Stomach (tissue), 9 donors: ENCODE data around the gene CCDC91. TPM values are rescaled to one million over a fixed set of nuclear protein-coding genes. Genes with fewer than 3 reads are reported as not detected.

Experiments used
- DNase-seq, 2 donors: peaks; one replicate each; pipeline versions ENCODE4 v3.0.0 to v3.0.0-alpha.2; 2013 to 2019
- H3K27ac ChIP-seq, 5 donors: fragments of 200-600 bp in 4 of 5; sonication (generic) in 4 of 5; one replicate each; pipeline ENCODE4 v1.5.1; 2013 to 2019; ENCODE audit warnings: mild to moderate bottlenecking in 1 of 5, moderate library complexity in 1 of 5
- H3K27me3 ChIP-seq, 3 donors: fragments of 200-600 bp; sonication (generic); one replicate each; pipeline ENCODE4 v1.5.1; 2017 to 2019; ENCODE audit warnings: mixed run types in 1 of 3
- H3K36me3 ChIP-seq, 4 donors: fragments of 200-600 bp; sonication (generic); 1 replicate in 3 of 4; 2 replicates in 1 of 4; pipeline ENCODE4 v1.5.1; 2016 to 2019
- H3K4me1 ChIP-seq, 4 donors: fragments of 200-600 bp; sonication (generic); one replicate each; pipeline ENCODE4 v1.5.1; 2016 to 2019
- H3K4me3 ChIP-seq, 4 donors: fragments of 200-600 bp; sonication (generic) in 3 of 4; one replicate each; pipeline ENCODE4 v1.5.1; 2016 to 2019; ENCODE audit warnings: mild to moderate bottlenecking in 1 of 4
- H3K9me3 ChIP-seq, 4 donors: fragments of 200-600 bp; sonication (generic); one replicate each; pipeline ENCODE4 v1.5.1; 2016 to 2019
- EP300 ChIP-seq: sonication (generic); formaldehyde crosslinking; IDR thresholded peaks from one replicate; pipeline ENCODE4 v1.6.1; 2017; ENCODE audit warnings: antibody characterized with exemption
- POLR2A ChIP-seq, 4 donors: fragments of 450-650 bp; IDR thresholded peaks; one replicate each; pipeline ENCODE4 v1.6.1; 2016; ENCODE audit warnings: antibody characterized with exemption in 4 of 4, control low read depth in 2 of 4, mild to moderate bottlenecking in 1 of 4, moderate library complexity in 1 of 4
- POLR2AphosphoS5 ChIP-seq, 3 donors: sonication (generic); formaldehyde crosslinking; IDR thresholded peaks; one replicate each; pipeline ENCODE4 v1.6.1; 2016; ENCODE audit warnings: antibody characterized with exemption in 3 of 3
- WGBS, 5 donors: extraction: QIAGEN DNeasy Blood & Tissue Kit in 3 of 5; methylation state at CpG; one replicate each; pipeline versions ENCODE4 v1.1.5 to v1.1.7; 2013 to 2018; 5-methylcytosine and 5-hydroxymethylcytosine counted together
- intact Hi-C: fragments of 100-400 bp; cut with DNase I; formaldehyde crosslinking; loops from one replicate; pipeline ENCODE4 v1.15.1; 2023; ENCODE audit warnings: low total_unique reads
- polyA plus RNA-seq, 3 donors: library from polyadenylated mRNA; stranded (reverse); fragments of 200-250 nt; gene quantifications; one replicate each; pipeline ENCODE4 v1.2.3, GENCODE V29; 2013
- total RNA-seq, 5 donors: library from RNA; depleted of rRNA; stranded (reverse); fragments of >200 nt; gene quantifications; one replicate each; pipeline versions ENCODE4 v1.1.0 to v1.2.3, GENCODE V29; 2014 to 2016
- TF ChIP-seq, protein P1 (sequence below), 7 experiments: fragments of 450-650 bp in 4 of 7; fragments of 200-600 bp in 3 of 7; sonication (generic) in 3 of 7; IDR thresholded peaks; one replicate each; pipeline ENCODE4 v1.5.1; 2016 to 2019; ENCODE audit warnings: antibody characterized with exemption in 7 of 7, control low read depth in 2 of 7, mild to moderate bottlenecking in 1 of 7
- donor health status: healthy with polysubstance abuse.
- donor health status: Bipolar disorder and iron deficiency.
- donor health status: healthy.

Gene CCDC91
- total and polyA plus RNA-seq, 8 donors = 9.9 to 69.6 (median 34.4) TPM

GRCh38 chr12:28269851-28270250 lies 79.6 kb downstream of the CCDC91 start:
- Histone ChIP-seq H3K27ac (no peak overlapping the region), H3K27me3 (no peaks in the 10 kb centered on the region), H3K9me3 (peaks cover 3 to 12% (median 8%) of the 10 kb centered on the region in 4 donors), H3K4me3 (no peak overlapping the region), H3K4me1 (peaks cover 0 to 13% (median 5%) of the 10 kb centered on the region in 4 donors), H3K36me3 (peaks cover 0 to 10% (median 8%) of the 10 kb centered on the region in 4 donors)
- WGBS, 5 donors = 92 to 97% (median 96%) methylated on average over 1 of the region's 1 CpG
- intact Hi-C loops = no loop called here
- TF ChIP-seq EP300 = no peak
- TF ChIP-seq, protein P1, sequence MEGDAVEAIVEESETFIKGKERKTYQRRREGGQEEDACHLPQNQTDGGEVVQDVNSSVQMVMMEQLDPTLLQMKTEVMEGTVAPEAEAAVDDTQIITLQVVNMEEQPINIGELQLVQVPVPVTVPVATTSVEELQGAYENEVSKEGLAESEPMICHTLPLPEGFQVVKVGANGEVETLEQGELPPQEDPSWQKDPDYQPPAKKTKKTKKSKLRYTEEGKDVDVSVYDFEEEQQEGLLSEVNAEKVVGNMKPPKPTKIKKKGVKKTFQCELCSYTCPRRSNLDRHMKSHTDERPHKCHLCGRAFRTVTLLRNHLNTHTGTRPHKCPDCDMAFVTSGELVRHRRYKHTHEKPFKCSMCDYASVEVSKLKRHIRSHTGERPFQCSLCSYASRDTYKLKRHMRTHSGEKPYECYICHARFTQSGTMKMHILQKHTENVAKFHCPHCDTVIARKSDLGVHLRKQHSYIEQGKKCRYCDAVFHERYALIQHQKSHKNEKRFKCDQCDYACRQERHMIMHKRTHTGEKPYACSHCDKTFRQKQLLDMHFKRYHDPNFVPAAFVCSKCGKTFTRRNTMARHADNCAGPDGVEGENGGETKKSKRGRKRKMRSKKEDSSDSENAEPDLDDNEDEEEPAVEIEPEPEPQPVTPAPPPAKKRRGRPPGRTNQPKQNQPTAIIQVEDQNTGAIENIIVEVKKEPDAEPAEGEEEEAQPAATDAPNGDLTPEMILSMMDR (IDR thresholded peaks at IDR 0.05) = no peak
- no peak for TF ChIP-seq POLR2AphosphoS5 (IDR thresholded peaks at IDR 0.05)
- TF ChIP-seq POLR2A (IDR thresholded peaks at IDR 0.05) = no peak
- DNase-seq = no peak

GRCh38 chr12:28278499-28278898 lies 88.2 kb downstream of the CCDC91 start:
- TF ChIP-seq EP300 (no peak), POLR2A (IDR thresholded peaks at IDR 0.05) (no peak), POLR2AphosphoS5 (IDR thresholded peaks at IDR 0.05) (no peak)
- TF ChIP-seq, protein P1 (IDR thresholded peaks at IDR 0.05) = no peak
- H3K4me1 ChIP-seq = peaks cover 0 to 7% (median 0%) of the 10 kb centered on the region in 4 donors
- no peak for DNase-seq
- intact Hi-C loops = no loop called here
- H3K9me3 ChIP-seq = peaks cover 0 to 9% (median 3%) of the 10 kb centered on the region in 4 donors
- no peak overlapping the region for H3K27ac ChIP-seq
- no peak overlapping the region for H3K4me3 ChIP-seq
- WGBS, 5 donors = 91 to 96% (median 92%) methylated on average over 1 of the region's 1 CpG
- H3K27me3 ChIP-seq = no peaks in the 10 kb centered on the region
- H3K36me3 ChIP-seq = no peaks in the 10 kb centered on the region

- no peak overlapping the region for H3K4me3 ChIP-seq
- intact Hi-C loops = no loop called here
- WGBS, 5 donors = 83 to 94% (median 94%) methylated on average over 1 of the region's 1 CpG
- no peak overlapping the region for H3K27ac ChIP-seq
- TF ChIP-seq POLR2AphosphoS5 (IDR thresholded peaks at IDR 0.05) (no peak), EP300 (no peak), POLR2A (IDR thresholded peaks at IDR 0.05) (no peak)
- TF ChIP-seq, protein P1 (IDR thresholded peaks at IDR 0.05) = no peak
- peaks cover 0 to 7% (median 0%) of the 10 kb centered on the region in 4 donors for H3K4me1 ChIP-seq
- no peaks in the 10 kb centered on the region for H3K27me3 ChIP-seq
- no peak for DNase-seq
- H3K36me3 ChIP-seq = no peaks in the 10 kb centered on the region
- peaks cover 0 to 9% (median 3%) of the 10 kb centered on the region in 4 donors for H3K9me3 ChIP-seq
These were observed 88.7 kb downstream of the CCDC91 start for GRCh38 chr12:28278960-28279359.

DNA sequence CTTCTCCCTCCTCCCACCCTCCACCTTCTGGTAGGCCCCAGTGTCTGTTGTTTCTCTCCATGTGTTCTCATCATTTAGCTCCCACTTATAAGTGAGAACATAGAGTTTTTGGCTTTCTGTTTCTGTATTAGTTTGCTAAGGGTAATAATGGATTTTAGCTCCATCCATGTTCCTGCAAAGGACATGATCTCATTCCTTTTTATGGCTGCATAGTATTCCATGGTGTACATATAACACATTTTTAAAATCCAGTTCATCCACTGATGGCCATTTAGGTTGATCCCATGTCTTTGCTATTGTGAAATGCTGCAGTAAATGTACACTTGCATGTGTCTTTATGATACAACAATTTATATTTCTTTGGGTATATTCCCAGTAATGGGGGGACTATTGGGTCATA lies 96.1 kb downstream of the CCDC91 start:
- Histone ChIP-seq H3K9me3 (peaks cover 2 to 42% (median 21%) of the 10 kb centered on the region in 4 donors), H3K4me1 (no peaks in the 10 kb centered on the region), H3K4me3 (no peak overlapping the region), H3K27me3 (no peaks in the 10 kb centered on the region), H3K27ac (no peak overlapping the region), H3K36me3 (peaks cover 0 to 4% (median 0%) of the 10 kb centered on the region in 4 donors)
- TF ChIP-seq POLR2AphosphoS5 (IDR thresholded peaks at IDR 0.05) (no peak), EP300 (no peak), POLR2A (IDR thresholded peaks at IDR 0.05) (no peak)
- TF ChIP-seq, protein P1 (IDR thresholded peaks at IDR 0.05) = no peak
- DNase-seq = no peak
- intact Hi-C loops = no loop called here
